Esophagus squamous epithelium (tissue), 4 donors: Measurements from ENCODE around the gene CTSL.

ENCODE experiments used
- CTCF ChIP-seq, 6 experiments: fragments of 450-650 bp in 4 of 6; fragments of 200-600 bp in 2 of 6; sonication (generic) in 2 of 6; IDR thresholded peaks; one replicate each; pipeline ENCODE4 v1.5.1; 2016 to 2019; ENCODE audit warnings: antibody characterized with exemption in 6 of 6, mild to moderate bottlenecking in 4 of 6, moderate library complexity in 4 of 6
- POLR2A ChIP-seq, 4 donors: fragments of 450-650 bp; IDR thresholded peaks; one replicate each; pipeline ENCODE4 v1.6.1; 2017; ENCODE audit warnings: antibody characterized with exemption in 4 of 4, mild to moderate bottlenecking in 4 of 4, moderate library complexity in 3 of 4

- TF ChIP-seq POLR2A (IDR thresholded peaks at IDR 0.05) (no peak), CTCF (IDR thresholded peaks at IDR 0.05) (no peak)
Measured at GRCh38 chr9:87681271-87682061, 44.5 kb upstream of the CTSL start.
